ENCODE data around the gene HCFC1R1. TPM values are rescaled to one million over a fixed set of nuclear protein-coding genes. Genes with fewer than 3 reads are reported as not detected.

HCFC1R1 gene
- total RNA-seq, 1 experiment from 2014 or later = 76.0 TPM

GRCh38 chr16:3007957-3008689 lies 15.6 kb downstream of the HCFC1R1 start:
- Mint-ChIP-seq H3K4me3 (peak overlapping the region; percentile 74), H3K4me1 (peaks cover 62% of the 10 kb centered on the region), H3K9me3 (no peaks in the 10 kb centered on the region), H3K27ac (peak overlapping the region; percentile 100), H3K36me3 (no peaks in the 10 kb centered on the region), H3K27me3 (ENCODE audit: low read depth) (no peaks in the 10 kb centered on the region)
- ChIA-PET CTCF (interaction anchor here (0.6 to 13.4 kb wide), 13 partner anchors 13 to 142 kb away, joined by 3 to 360 read pairs (median 4); partner anchors contain the start of genes CLDN6, HCFC1R1, KREMEN2 and PAQR4), POLR2A (interaction anchor here (0.7 to 13.9 kb wide), 13 partner anchors 10 to 91 kb away, joined by 3 to 502 read pairs (median 3); partner anchors contain the start of genes CLDN6, HCFC1R1, KREMEN2 and PKMYT1)
- peak; percentile 33 for ATAC-seq
- peak; percentile 89 for DNase-seq (ENCODE audit: low spot score)
- no peak for TF ChIP-seq HMGA2 (CRISPR knock-in tag; IDR thresholded peaks at IDR 0.05)
- TF ChIP-seq IRF2 (CRISPR knock-in tag; IDR thresholded peaks at IDR 0.05; ENCODE audit: borderline replicate concordance, low read depth) = no peak
- peak; percentile 69; the same call in 1 of the 2 replicates for TF ChIP-seq HMGXB4 (CRISPR knock-in tag; IDR thresholded peaks at IDR 0.05)
- TF ChIP-seq, protein P1, sequence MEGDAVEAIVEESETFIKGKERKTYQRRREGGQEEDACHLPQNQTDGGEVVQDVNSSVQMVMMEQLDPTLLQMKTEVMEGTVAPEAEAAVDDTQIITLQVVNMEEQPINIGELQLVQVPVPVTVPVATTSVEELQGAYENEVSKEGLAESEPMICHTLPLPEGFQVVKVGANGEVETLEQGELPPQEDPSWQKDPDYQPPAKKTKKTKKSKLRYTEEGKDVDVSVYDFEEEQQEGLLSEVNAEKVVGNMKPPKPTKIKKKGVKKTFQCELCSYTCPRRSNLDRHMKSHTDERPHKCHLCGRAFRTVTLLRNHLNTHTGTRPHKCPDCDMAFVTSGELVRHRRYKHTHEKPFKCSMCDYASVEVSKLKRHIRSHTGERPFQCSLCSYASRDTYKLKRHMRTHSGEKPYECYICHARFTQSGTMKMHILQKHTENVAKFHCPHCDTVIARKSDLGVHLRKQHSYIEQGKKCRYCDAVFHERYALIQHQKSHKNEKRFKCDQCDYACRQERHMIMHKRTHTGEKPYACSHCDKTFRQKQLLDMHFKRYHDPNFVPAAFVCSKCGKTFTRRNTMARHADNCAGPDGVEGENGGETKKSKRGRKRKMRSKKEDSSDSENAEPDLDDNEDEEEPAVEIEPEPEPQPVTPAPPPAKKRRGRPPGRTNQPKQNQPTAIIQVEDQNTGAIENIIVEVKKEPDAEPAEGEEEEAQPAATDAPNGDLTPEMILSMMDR (IDR thresholded peaks at IDR 0.05) = no peak
- TF ChIP-seq, protein P2, sequence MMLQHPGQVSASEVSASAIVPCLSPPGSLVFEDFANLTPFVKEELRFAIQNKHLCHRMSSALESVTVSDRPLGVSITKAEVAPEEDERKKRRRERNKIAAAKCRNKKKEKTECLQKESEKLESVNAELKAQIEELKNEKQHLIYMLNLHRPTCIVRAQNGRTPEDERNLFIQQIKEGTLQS (CRISPR knock-in tag; conservative IDR thresholded peaks at IDR 0.05) = no peak
- TF ChIP-seq, protein P3, sequence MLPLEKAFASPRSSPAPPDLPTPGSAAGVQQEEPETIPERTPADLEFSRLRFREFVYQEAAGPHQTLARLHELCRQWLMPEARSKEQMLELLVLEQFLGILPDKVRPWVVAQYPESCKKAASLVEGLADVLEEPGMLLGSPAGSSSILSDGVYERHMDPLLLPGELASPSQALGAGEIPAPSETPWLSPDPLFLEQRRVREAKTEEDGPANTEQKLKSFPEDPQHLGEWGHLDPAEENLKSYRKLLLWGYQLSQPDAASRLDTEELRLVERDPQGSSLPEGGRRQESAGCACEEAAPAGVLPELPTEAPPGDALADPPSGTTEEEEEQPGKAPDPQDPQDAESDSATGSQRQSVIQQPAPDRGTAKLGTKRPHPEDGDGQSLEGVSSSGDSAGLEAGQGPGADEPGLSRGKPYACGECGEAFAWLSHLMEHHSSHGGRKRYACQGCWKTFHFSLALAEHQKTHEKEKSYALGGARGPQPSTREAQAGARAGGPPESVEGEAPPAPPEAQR (CRISPR knock-in tag; IDR thresholded peaks at IDR 0.05) = no peak
- no peak for TF ChIP-seq NFE2L1 (CRISPR knock-in tag; IDR thresholded peaks at IDR 0.05)
- no peak for TF ChIP-seq ZNF425 (CRISPR knock-in tag; conservative IDR thresholded peaks at IDR 0.05)
- TF ChIP-seq JAZF1 (CRISPR knock-in tag; IDR thresholded peaks at IDR 0.05) = no peak
- peak; percentile 65 for TF ChIP-seq FOXK1 (CRISPR knock-in tag; IDR thresholded peaks at IDR 0.05)
- peak; percentile 60 for TF ChIP-seq PRDM15 (CRISPR knock-in tag; IDR thresholded peaks at IDR 0.05)
- TF ChIP-seq ZNF396 (CRISPR knock-in tag; IDR thresholded peaks at IDR 0.05; ENCODE audit: borderline replicate concordance) = no peak
- TF ChIP-seq SMAD4 (CRISPR knock-in tag; IDR thresholded peaks at IDR 0.05) = no peak
- TF ChIP-seq CREM (CRISPR knock-in tag; IDR thresholded peaks at IDR 0.05) = peak; percentile 45; the same call in 1 of the 2 replicates
- TF ChIP-seq SMAD3 (CRISPR knock-in tag; IDR thresholded peaks at IDR 0.05; ENCODE audit: borderline replicate concordance) = no peak
- TF ChIP-seq ZNF317 (CRISPR knock-in tag; IDR thresholded peaks at IDR 0.05; ENCODE audit: borderline replicate concordance, low read depth) = no peak
- peak; percentile 96 for TF ChIP-seq ETV6 (CRISPR knock-in tag; IDR thresholded peaks at IDR 0.05)
- TF ChIP-seq TP53 (CRISPR knock-in tag; IDR thresholded peaks at IDR 0.05) = no peak
- peak; percentile 78 for TF ChIP-seq SP1 (CRISPR knock-in tag; conservative IDR thresholded peaks at IDR 0.05)
- TF ChIP-seq ZNF532 (CRISPR knock-in tag; IDR thresholded peaks at IDR 0.05; ENCODE audit: borderline replicate concordance) = 0 out of 2 replicates have a peak, but pooled peaks have one; percentile 25
